CD4-positive, alpha-beta T cell (primary cell): ENCODE results near the gene ZNF132. TPM values are rescaled to one million over a fixed set of nuclear protein-coding genes. Genes with fewer than 3 reads are reported as not detected.
A peak's percentile ranks its signal among the peaks of the same experiment; 100 is the strongest.

ENCODE experiments used
- ATAC-seq: fragments of 200-7000 bp; cut with Tn5 transposase; one replicate; pipeline ENCODE4 v1.10.0; 2022; ENCODE audit warnings: mild to moderate bottlenecking; ENCODE audit not compliant: poor library complexity
- CTCF ChIA-PET: fragments of 350-600 bp; sonication (Branson Sonifier 250); formaldehyde crosslinking; loops from one replicate; lab custom pipeline; 2021; ENCODE audit warnings: antibody characterized with exemption, inconsistent platforms; lab: Charles Lee
- POLR2A ChIA-PET: fragments of 350-600 bp; sonication (Branson Sonifier 250); formaldehyde crosslinking; loops from one replicate; lab custom pipeline; 2021; ENCODE audit warnings: antibody characterized with exemption, inconsistent platforms; lab: Charles Lee
- DNase-seq, 14 experiments: peaks; one replicate each; pipeline ENCODE4 v3.0.0-alpha.2; 2013 to 2020; ENCODE audit warnings: mixed read lengths in 2 of 14
- H3K27ac ChIP-seq, 2 donors: one replicate each; pipeline versions ENCODE4 v1.5.1 to v1.7.0; 2013; ENCODE audit warnings: low read length in 2 of 2, low read depth in 1 of 2, mild to moderate bottlenecking in 1 of 2
- H3K27me3 ChIP-seq, 2 experiments: 1 replicate in 1 of 2; 2 replicates in 1 of 2; pipeline versions ENCODE4 v1.6.1 to v1.7.0; 2013; ENCODE audit warnings: low read length in 2 of 2, control low read depth in 1 of 2, mild to moderate bottlenecking in 1 of 2, moderate library complexity in 1 of 2; ENCODE audit not compliant: insufficient read depth in 2 of 2, control insufficient read depth in 1 of 2
- H3K36me3 ChIP-seq: one replicate; pipeline ENCODE4 v1.6.1; 2013; ENCODE audit warnings: low read length, control low read depth; ENCODE audit not compliant: insufficient read depth
- H3K4me1 ChIP-seq: one replicate; pipeline ENCODE4 v1.6.1; 2013; ENCODE audit warnings: low read length, control low read depth; ENCODE audit not compliant: insufficient read depth
- H3K4me3 ChIP-seq: one replicate; pipeline ENCODE4 v1.5.1; 2013; ENCODE audit warnings: mild to moderate bottlenecking, low read length, moderate library complexity
- H3K9me3 ChIP-seq, 2 experiments: 1 replicate in 1 of 2; 2 replicates in 1 of 2; pipeline versions ENCODE4 v1.6.1 to v1.7.0; 2013; ENCODE audit warnings: low read length in 2 of 2, mild to moderate bottlenecking in 2 of 2, control low read depth in 1 of 2, moderate library complexity in 1 of 2; ENCODE audit not compliant: control insufficient read depth in 1 of 2, insufficient read depth in 1 of 2
- H3K27ac Mint-ChIP-seq: one replicate; pipeline ENCODE4 v1.8.0; 2020; ENCODE audit warnings: mixed read lengths
- H3K27me3 Mint-ChIP-seq: one replicate; pipeline ENCODE4 v1.8.0; 2021; ENCODE audit warnings: mixed read lengths
- H3K36me3 Mint-ChIP-seq: one replicate; pipeline ENCODE4 v1.8.0; 2021; ENCODE audit warnings: low read depth, mixed read lengths
- H3K4me1 Mint-ChIP-seq: one replicate; pipeline ENCODE4 v1.8.0; 2021; ENCODE audit warnings: low read depth, mixed read lengths
- H3K4me3 Mint-ChIP-seq: one replicate; pipeline ENCODE4 v1.8.0; 2020; ENCODE audit warnings: mild to moderate bottlenecking, mixed read lengths
- H3K9me3 Mint-ChIP-seq: one replicate; pipeline ENCODE4 v1.8.0; 2020; ENCODE audit warnings: mixed read lengths
- intact Hi-C, 2 experiments: fragments of 100-400 bp; cut with DNase I in 1 of 2; cut with micrococcal nuclease in 1 of 2; formaldehyde crosslinking; loops; one replicate each; pipeline versions ENCODE4 v1.15.1 to v1.9.0; 2023 to 2025; cut with DNase I, micrococcal nuclease
- total RNA-seq, 174 experiments: library from RNA in 2 of 174; stranded (reverse) in 2 of 174; gene quantifications; one replicate each; pipeline ENCODE4 v1.2.3 and lab custom pipeline; 2021 to 2026
- TF ChIP-seq, protein P1 (sequence below): fragments of 200-600 bp; IDR thresholded peaks from one replicate; pipeline ENCODE4 v1.8.0; 2022; ENCODE audit warnings: antibody characterized with exemption, mild to moderate bottlenecking

The ZNF132 gene
- total RNA-seq, 2 experiments from 2014 or later, result 1.0 to 1.4 TPM

DNA sequence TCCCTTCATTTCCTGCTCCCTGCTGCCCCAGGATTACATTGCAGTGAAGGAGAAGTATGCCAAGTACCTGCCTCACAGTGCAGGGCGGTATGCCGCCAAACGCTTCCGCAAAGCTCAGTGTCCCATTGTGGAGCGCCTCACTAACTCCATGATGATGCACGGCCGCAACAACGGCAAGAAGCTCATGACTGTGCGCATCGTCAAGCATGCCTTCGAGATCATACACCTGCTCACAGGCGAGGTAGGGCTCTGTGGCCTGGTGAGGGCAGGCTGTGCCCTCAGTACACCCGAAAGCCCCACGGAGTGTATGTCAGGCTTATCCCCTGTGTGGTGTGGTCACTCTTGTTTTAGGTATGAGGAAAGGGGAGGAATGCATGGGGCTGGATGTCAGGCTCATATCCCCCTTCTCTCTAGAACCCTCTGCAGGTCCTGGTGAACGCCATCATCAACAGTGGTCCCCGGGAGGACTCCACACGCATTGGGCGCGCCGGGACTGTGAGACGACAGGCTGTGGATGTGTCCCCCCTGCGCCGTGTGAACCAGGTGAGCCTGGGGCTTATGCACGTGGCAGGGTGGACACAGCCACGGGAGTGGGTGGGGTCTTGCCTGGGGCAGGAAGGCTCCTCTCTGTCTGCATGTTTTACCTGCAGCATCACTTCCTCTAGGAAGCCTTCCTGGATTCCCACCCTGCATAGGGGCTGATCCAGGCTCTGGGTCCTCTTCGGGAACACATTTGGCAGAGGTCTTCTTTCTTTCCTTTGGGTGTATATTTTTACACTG is 46.8 kb downstream of the ZNF132 start:
- peaks cover 0 to 9% of the 10 kb centered on the region in 2 experiments for H3K9me3 ChIP-seq
- no peak overlapping the region for H3K27ac ChIP-seq
- CTCF ChIA-PET, result no interaction called here
- H3K4me1 ChIP-seq, result peaks cover 21% of the 10 kb centered on the region
- Mint-ChIP-seq H3K9me3 (no peaks in the 10 kb centered on the region), H3K4me3 (no peak overlapping the region), H3K4me1 (peaks cover 19% of the 10 kb centered on the region), H3K27me3 (peaks cover 16% of the 10 kb centered on the region), H3K27ac (no peak overlapping the region), H3K36me3 (peaks cover 65% of the 10 kb centered on the region)
- ATAC-seq, result no peak
- H3K36me3 ChIP-seq, result peaks cover 53% of the 10 kb centered on the region
- TF ChIP-seq, protein P1, sequence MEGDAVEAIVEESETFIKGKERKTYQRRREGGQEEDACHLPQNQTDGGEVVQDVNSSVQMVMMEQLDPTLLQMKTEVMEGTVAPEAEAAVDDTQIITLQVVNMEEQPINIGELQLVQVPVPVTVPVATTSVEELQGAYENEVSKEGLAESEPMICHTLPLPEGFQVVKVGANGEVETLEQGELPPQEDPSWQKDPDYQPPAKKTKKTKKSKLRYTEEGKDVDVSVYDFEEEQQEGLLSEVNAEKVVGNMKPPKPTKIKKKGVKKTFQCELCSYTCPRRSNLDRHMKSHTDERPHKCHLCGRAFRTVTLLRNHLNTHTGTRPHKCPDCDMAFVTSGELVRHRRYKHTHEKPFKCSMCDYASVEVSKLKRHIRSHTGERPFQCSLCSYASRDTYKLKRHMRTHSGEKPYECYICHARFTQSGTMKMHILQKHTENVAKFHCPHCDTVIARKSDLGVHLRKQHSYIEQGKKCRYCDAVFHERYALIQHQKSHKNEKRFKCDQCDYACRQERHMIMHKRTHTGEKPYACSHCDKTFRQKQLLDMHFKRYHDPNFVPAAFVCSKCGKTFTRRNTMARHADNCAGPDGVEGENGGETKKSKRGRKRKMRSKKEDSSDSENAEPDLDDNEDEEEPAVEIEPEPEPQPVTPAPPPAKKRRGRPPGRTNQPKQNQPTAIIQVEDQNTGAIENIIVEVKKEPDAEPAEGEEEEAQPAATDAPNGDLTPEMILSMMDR, result no peak
- peaks cover 16 to 18% of the 10 kb centered on the region in 2 experiments for H3K27me3 ChIP-seq
- POLR2A ChIA-PET, result no interaction called here
- no peak for DNase-seq
- no peak overlapping the region for H3K4me3 ChIP-seq
- intact Hi-C loops, result no loop called here

DNA sequence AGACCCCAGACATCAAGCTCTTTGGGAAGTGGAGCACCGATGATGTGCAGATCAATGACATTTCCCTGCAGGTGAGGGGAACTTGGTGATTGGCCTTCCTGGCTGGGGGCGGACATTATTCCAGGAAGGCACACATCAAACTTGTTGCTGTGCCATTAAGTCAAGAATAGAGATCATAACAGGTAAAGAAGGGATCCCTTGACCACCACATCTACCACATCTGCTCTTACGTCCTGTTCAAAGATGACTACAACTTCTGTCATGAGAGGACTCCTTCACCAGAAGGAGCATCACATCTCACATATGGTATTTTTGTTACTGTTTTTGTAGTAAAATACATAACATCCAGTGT is 51.8 kb downstream of the ZNF132 start:
- no peaks in the 10 kb centered on the region for H3K9me3 Mint-ChIP-seq
- TF ChIP-seq, protein P1, result no peak
- POLR2A ChIA-PET, result interaction anchor here (1.1 to 2.1 kb wide), 3 partner anchors 25 to 83 kb away, joined by 3 to 7 read pairs (median 3); partner anchors contain the start of genes ERVK3-1, ZNF324B and ZNF497
- peaks cover 43% of the 10 kb centered on the region for H3K4me1 ChIP-seq
- H3K4me3 Mint-ChIP-seq, result peak overlapping the region; percentile 99
- peaks cover 36% of the 10 kb centered on the region for H3K36me3 ChIP-seq
- peaks cover 54% of the 10 kb centered on the region for H3K36me3 Mint-ChIP-seq
- ATAC-seq, result no peak
- DNase-seq, result no peak
- intact Hi-C loops, result loop anchor here (5.0 kb wide), 2 partner anchors 79 to 206 kb away; partner anchors contain the start of genes ZNF274 (in 1 of the 2) and ZNF324 (in 1 of the 2)
- H3K9me3 ChIP-seq, result no peaks in the 10 kb centered on the region
- H3K27ac ChIP-seq, result no peak overlapping the region
- peak overlapping the region; percentile 98 for H3K27ac Mint-ChIP-seq
- H3K27me3 Mint-ChIP-seq, result no peaks in the 10 kb centered on the region
- H3K27me3 ChIP-seq, result no peaks in the 10 kb centered on the region
- CTCF ChIA-PET, result no interaction called here
- peak overlapping the region; percentile 79 for H3K4me3 ChIP-seq
- peaks cover 42% of the 10 kb centered on the region for H3K4me1 Mint-ChIP-seq

DNA sequence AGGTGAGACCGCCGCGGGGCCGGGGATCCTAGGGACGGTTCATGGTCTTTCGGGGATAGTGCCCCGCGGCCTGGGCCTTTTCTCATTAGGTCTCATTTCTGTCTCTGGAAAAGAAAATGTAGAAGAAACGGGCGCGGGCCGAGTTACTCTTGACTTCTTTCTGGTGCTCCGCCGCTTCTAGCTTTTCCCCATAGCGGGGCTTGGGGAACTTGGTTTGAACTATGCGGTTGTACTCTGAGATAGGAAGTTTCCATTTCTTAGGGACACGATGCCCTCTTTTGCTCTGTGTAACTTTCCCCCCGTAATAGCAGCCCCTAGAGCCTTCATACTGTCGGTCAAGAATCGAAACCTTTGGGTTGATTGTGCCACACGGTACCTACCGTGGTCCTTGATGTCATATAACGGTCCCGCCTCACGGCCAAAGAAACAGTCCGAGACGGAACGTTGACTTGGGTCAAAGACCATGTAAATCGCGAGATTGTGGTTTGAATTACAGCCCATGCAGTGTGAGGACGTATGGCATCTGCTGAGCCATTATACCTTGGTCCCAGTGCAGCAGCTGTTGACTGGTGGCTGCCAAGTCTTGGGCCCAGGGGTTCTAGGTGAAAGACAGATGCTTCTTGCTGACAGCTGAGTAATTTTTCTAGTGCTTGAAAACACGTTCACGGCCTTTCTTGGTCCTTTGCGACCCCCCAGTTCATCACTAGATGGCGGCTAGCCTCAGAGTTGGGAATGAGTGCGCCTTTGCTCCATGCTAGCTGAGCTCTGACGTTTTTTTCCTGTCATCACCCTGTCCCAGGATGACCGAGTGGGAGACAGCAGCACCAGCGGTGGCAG is 52.4 kb downstream of the ZNF132 start:
- Mint-ChIP-seq H3K4me1 (peaks cover 42% of the 10 kb centered on the region), H3K36me3 (peaks cover 49% of the 10 kb centered on the region), H3K9me3 (no peaks in the 10 kb centered on the region), H3K27ac (peak overlapping the region; percentile 98), H3K4me3 (peak overlapping the region; percentile 99), H3K27me3 (no peaks in the 10 kb centered on the region)
- TF ChIP-seq, protein P1, result no peak
- POLR2A ChIA-PET, result interaction anchor here (1.1 to 2.3 kb wide), 7 partner anchors 21 to 204 kb away, joined by 3 to 7 read pairs (median 3); partner anchors contain the start of genes ERVK3-1, ZNF132, ZNF274 and ZNF324B
- Histone ChIP-seq H3K9me3 (no peaks in the 10 kb centered on the region), H3K27me3 (no peaks in the 10 kb centered on the region), H3K27ac (peak overlapping the region; percentile 93 to 97), H3K4me3 (peak overlapping the region; percentile 79), H3K4me1 (peaks cover 46% of the 10 kb centered on the region), H3K36me3 (peaks cover 30% of the 10 kb centered on the region)
- CTCF ChIA-PET, result no interaction called here
- intact Hi-C loops, result loop anchor here (1.0 to 5.0 kb wide), 7 partner anchors 14 to 205 kb away; partner anchors contain the start of genes ZNF132 (in 2 of the 2), ERVK3-1 (in 1 of the 2), ZNF274 (in 1 of the 2) and ZNF324 (in 1 of the 2)
- no peak for DNase-seq
- no peak for ATAC-seq
